HG03457 (cell line): ENCODE measurements around the gene C3orf70.

Experiments
- ATAC-seq: cut with Tn5 transposase; IDR thresholded peaks from one replicate; pipeline ENCODE4 v1.9.1; 2021; ENCODE audit warnings: moderate number of reproducible peaks; ENCODE audit not compliant: unreplicated experiment

C3orf70 gene

GRCh38 chr3:185152410-185153170, at the start of gene C3orf70:
C3orf70 (minus strand) TSS chr3:185153060; CDS start chr3:185152823, 237 bp downstream.
- no peak for ATAC-seq

- no peak for ATAC-seq
Observed at GRCh38 chr3:185200639-185201038, 47.8 kb upstream of the C3orf70 start.

GRCh38 chr3:185199671-185200070, 46.8 kb upstream of the C3orf70 start:
- ATAC-seq = no peak

GRCh38 chr3:185199206-185199605, 46.3 kb upstream of the C3orf70 start:
- ATAC-seq = no peak

- no peak for ATAC-seq
Observed at GRCh38 chr3:185197068-185197467, 44.2 kb upstream of the C3orf70 start.

- ATAC-seq = no peak
Observed at GRCh38 chr3:185195652-185196051, 42.8 kb upstream of the C3orf70 start.

- no peak for ATAC-seq
Observed at GRCh38 chr3:185188816-185189215, 36.0 kb upstream of the C3orf70 start.

GRCh38 chr3:185187391-185187790, 34.5 kb upstream of the C3orf70 start:
- ATAC-seq = no peak

- no peak for ATAC-seq
Observed at GRCh38 chr3:185176750-185177359, 24.0 kb upstream of the C3orf70 start.

GRCh38 chr3:185175370-185175987, 22.6 kb upstream of the C3orf70 start:
- ATAC-seq = no peak

- no peak for ATAC-seq
Observed at GRCh38 chr3:185172086-185173049, 19.5 kb upstream of the C3orf70 start.

GRCh38 chr3:185164428-185165217, 11.8 kb upstream of the C3orf70 start:
- ATAC-seq = no peak

- ATAC-seq = no peak
Observed at GRCh38 chr3:185162634-185163033, 9.8 kb upstream of the C3orf70 start.

GRCh38 chr3:185161761-185162160, 8.9 kb upstream of the C3orf70 start:
- no peak for ATAC-seq

- ATAC-seq = no peak
Observed at GRCh38 chr3:185157347-185157746, 4.5 kb upstream of the C3orf70 start.

GRCh38 chr3:185155678-185156077, 2.8 kb upstream of the C3orf70 start:
- ATAC-seq = no peak

GRCh38 chr3:185153861-185154629, 1.2 kb upstream of the C3orf70 start:
- ATAC-seq = no peak

GRCh38 chr3:185153171-185153771, 411 bp upstream of the C3orf70 start:
- ATAC-seq = no peak

- no peak for ATAC-seq
Observed at GRCh38 chr3:185151964-185152409, 873 bp downstream of the C3orf70 start.
